ENCODE data around the gene NAXD.

GRCh38 chr13:110652764-110653163 lies 37.4 kb downstream of the NAXD start:
- TF ChIP-seq POLR2A (IDR thresholded peaks at IDR 0.05) (no peak), CTCF (IDR thresholded peaks at IDR 0.05) (no peak)
